ENCODE data around the gene KIRREL3.

DNA sequence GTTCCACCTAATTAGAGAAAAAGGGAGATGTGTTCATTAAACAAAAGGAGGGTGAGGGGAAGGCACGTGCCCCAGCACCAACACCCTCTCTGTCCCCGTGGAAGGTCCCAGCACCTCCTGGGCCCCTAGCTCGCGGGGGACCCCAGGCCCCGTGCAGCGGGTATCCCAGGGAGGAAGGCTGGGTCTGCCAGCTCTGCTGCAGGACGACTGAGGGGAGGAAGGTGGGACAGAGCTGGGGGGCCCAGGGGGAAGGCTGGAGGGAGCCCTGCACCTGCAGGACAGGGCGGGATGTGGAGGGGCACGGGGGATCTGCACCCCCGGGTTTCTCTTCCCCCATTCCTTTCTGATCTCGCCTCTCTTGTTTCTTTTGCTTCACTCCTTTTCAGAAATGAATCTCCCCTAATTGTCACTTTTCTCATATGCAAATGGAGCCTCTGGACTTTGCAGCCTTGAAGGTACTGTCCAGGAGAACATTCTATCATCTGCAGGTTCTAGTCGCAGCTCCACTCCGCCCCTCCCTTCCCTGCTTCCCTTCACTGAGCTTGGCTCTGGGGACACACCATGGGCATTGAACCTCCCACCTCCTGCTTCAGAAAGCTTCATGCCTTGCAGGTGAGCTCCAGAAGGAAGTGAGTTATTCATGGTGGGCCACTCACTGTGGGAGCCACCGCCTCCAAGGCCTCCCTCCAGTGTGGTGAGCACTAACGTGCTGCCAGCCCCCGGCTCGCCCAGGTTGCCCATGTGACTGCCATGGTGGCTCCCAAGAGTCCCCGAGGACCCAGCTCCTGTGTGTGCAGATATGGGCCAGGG is 534.1 kb downstream of the KIRREL3 start:
- no peak for TF ChIP-seq CTCF (IDR thresholded peaks at IDR 0.05; ENCODE audit: control extremely low read depth in 1 of 3, insufficient read depth in 1 of 3, low read depth in 1 of 3, low read length in 3 of 3)
- TF ChIP-seq GABPA (IDR thresholded peaks at IDR 0.05; ENCODE audit: borderline replicate concordance, insufficient read depth, low read length), result no peak

All from H1 (cell line).